Measurements from ENCODE around the gene TAF10.

Gene TAF10

GRCh38 chr11:6612213-6613041, at the start of gene TAF10:
TSS of gene TAF10 (minus strand) at chr11:6612216. CDS start at chr11:6612189, 27 bp downstream.
- DNase-seq, result peak; percentile 95

- DNase-seq, result no peak
Measured at GRCh38 chr11:6660712-6661111, 48.7 kb upstream of the TAF10 start.

GRCh38 chr11:6658647-6659046, 46.6 kb upstream of the TAF10 start:
- peak; percentile 67 for DNase-seq

GRCh38 chr11:6657346-6657745, 45.3 kb upstream of the TAF10 start:
- no peak for DNase-seq

- DNase-seq, result peak; percentile 22
Measured at GRCh38 chr11:6656936-6657335, 44.9 kb upstream of the TAF10 start.

GRCh38 chr11:6656584-6656915, 44.5 kb upstream of the TAF10 start:
- no peak for DNase-seq

GRCh38 chr11:6655790-6656583, 44.0 kb upstream of the TAF10 start, which contains the start of gene DCHS1:
TSS of gene DCHS1 (minus strand) at chr11:6655809. CDS start at chr11:6641613, 14,196 bp downstream.
- DNase-seq, result peak; percentile 61

- peak; percentile 58 for DNase-seq
Measured at GRCh38 chr11:6655020-6655789, 43.2 kb upstream of the TAF10 start.

- DNase-seq, result peak; percentile 49
Measured at GRCh38 chr11:6654281-6655019, 42.4 kb upstream of the TAF10 start.

- DNase-seq, result no peak
Measured at GRCh38 chr11:6653656-6654055, 41.6 kb upstream of the TAF10 start.

- no peak for DNase-seq
Measured at GRCh38 chr11:6653097-6653496, 41.1 kb upstream of the TAF10 start.

GRCh38 chr11:6652182-6652581, 40.2 kb upstream of the TAF10 start:
- no peak for DNase-seq

GRCh38 chr11:6650980-6651379, 39.0 kb upstream of the TAF10 start:
- no peak for DNase-seq

GRCh38 chr11:6650104-6650503, 38.1 kb upstream of the TAF10 start:
- DNase-seq, result no peak

- DNase-seq, result no peak
Measured at GRCh38 chr11:6648501-6648900, 36.5 kb upstream of the TAF10 start.

GRCh38 chr11:6647836-6648235, 35.8 kb upstream of the TAF10 start:
- DNase-seq, result no peak

GRCh38 chr11:6646918-6647679, 35.1 kb upstream of the TAF10 start:
- DNase-seq, result no peak

- DNase-seq, result no peak
Measured at GRCh38 chr11:6646576-6646917, 34.5 kb upstream of the TAF10 start.

GRCh38 chr11:6646071-6646470, 34.1 kb upstream of the TAF10 start:
- DNase-seq, result no peak

GRCh38 chr11:6642957-6643356, 30.9 kb upstream of the TAF10 start:
- no peak for DNase-seq

- DNase-seq, result no peak
Measured at GRCh38 chr11:6640985-6641701, 29.1 kb upstream of the TAF10 start.

All from NCI-H82 (cell line).